Testis (tissue), 3 donors: ENCODE results near the gene STATH. TPM values are rescaled to one million over a fixed set of nuclear protein-coding genes. Genes with fewer than 3 reads are reported as not detected.
"Not testable (repeated sequence)": the region's sequence is repeated elsewhere in the genome, so short reads cannot be mapped to it uniquely, and the experiment has no call there.

Experiments
- DNase-seq: peaks from one replicate; pipeline ENCODE4 v3.0.0-alpha.2; 2019
- H3K27ac ChIP-seq, 2 donors: fragments of 200-600 bp; sonication (generic); one replicate each; pipeline ENCODE4 v1.5.1; 2019
- H3K27me3 ChIP-seq: fragments of 200-600 bp; sonication (generic); one replicate; pipeline ENCODE4 v1.5.1; 2019
- H3K36me3 ChIP-seq: fragments of 200-600 bp; sonication (generic); one replicate; pipeline ENCODE4 v1.5.1; 2017; ENCODE audit warnings: low read depth; ENCODE audit errors: missing control alignments
- H3K4me1 ChIP-seq: fragments of 200-600 bp; sonication (generic); one replicate; pipeline ENCODE4 v1.5.1; 2019
- H3K4me3 ChIP-seq, 2 donors: fragments of 200-600 bp; sonication (generic); one replicate each; pipeline ENCODE4 v1.5.1; 2017 to 2019
- H3K9me3 ChIP-seq: fragments of 200-600 bp; sonication (generic); one replicate; pipeline ENCODE4 v1.5.1; 2017
- CTCF ChIP-seq, 3 experiments: fragments of 450-650 bp in 2 of 3; fragments of 200-600 bp in 1 of 3; sonication (generic) in 1 of 3; IDR thresholded peaks; one replicate each; pipeline ENCODE4 v1.5.1; 2016 to 2019; ENCODE audit warnings: antibody characterized with exemption in 3 of 3, mild to moderate bottlenecking in 2 of 3, moderate library complexity in 1 of 3
- POLR2A ChIP-seq: fragments of 450-650 bp; IDR thresholded peaks from one replicate; pipeline ENCODE4 v1.6.1; 2017; ENCODE audit warnings: antibody characterized with exemption, mild to moderate bottlenecking, moderate library complexity
- WGBS, 2 donors: methylation state at CpG; one replicate each; pipeline ENCODE4 v1.1.5; 2018; 5-methylcytosine and 5-hydroxymethylcytosine counted together
- intact Hi-C: fragments of 100-400 bp; cut with DNase I; formaldehyde crosslinking; loops from one replicate; pipeline ENCODE4 v1.15.1; 2023; ENCODE audit warnings: low total_unique reads
- polyA plus RNA-seq: library from polyadenylated mRNA; stranded (reverse); fragments of 350-450 nt; fragmentation: Illumina TruSeq; extraction: RNeasy Lipid Tissue Mini Kit (QIAGEN cat#74804); gene quantifications from one replicate; pipeline ENCODE4 v1.2.3, GENCODE V29; 2014; ENCODE audit warnings: low read depth, low replicate concordance; ENCODE audit not compliant: insufficient read depth
- total RNA-seq, 2 donors: library from RNA; depleted of rRNA; stranded (reverse); fragments of >200 nt; gene quantifications; one replicate each; pipeline ENCODE4 v1.2.3, GENCODE V29; 2016

STATH gene
- total and polyA plus RNA-seq, 3 donors from 2014 or later = not detected

- Histone ChIP-seq H3K36me3 (no peaks in the 10 kb centered on the region), H3K27ac (no peak overlapping the region), H3K4me3 (no peak overlapping the region), H3K4me1 (no peaks in the 10 kb centered on the region), H3K27me3 (no peaks in the 10 kb centered on the region), H3K9me3 (no peaks in the 10 kb centered on the region)
- TF ChIP-seq POLR2A = no peak
- no peak for TF ChIP-seq CTCF (IDR thresholded peaks at IDR 0.05)
- 88 to 90% methylated on average over 2 of the region's 2 CpGs for WGBS, 2 donors
- intact Hi-C loops = no loop called here
- DNase-seq = no peak
These were observed 27.5 kb downstream of the STATH start for GRCh38 chr4:70023218-70023617.

GRCh38 chr4:70027011-70027410 lies 31.2 kb downstream of the STATH start:
- Histone ChIP-seq H3K27me3 (no peaks in the 10 kb centered on the region), H3K4me1 (no peaks in the 10 kb centered on the region), H3K27ac (no peak overlapping the region), H3K36me3 (no peaks in the 10 kb centered on the region), H3K9me3 (no peaks in the 10 kb centered on the region), H3K4me3 (no peak overlapping the region)
- 81 to 87% methylated on average over 5 of the region's 5 CpGs for WGBS, 2 donors
- DNase-seq = no peak
- TF ChIP-seq POLR2A = no peak
- TF ChIP-seq CTCF (IDR thresholded peaks at IDR 0.05) = no peak
- intact Hi-C loops = no loop called here

- H3K36me3 ChIP-seq, intact Hi-C loops, H3K4me3 ChIP-seq, H3K9me3 ChIP-seq, H3K27me3 ChIP-seq, DNase-seq, H3K27ac ChIP-seq, H3K4me1 ChIP-seq: not testable (repeated sequence)
- 78 to 79% methylated on average over 7 of the region's 7 CpGs for WGBS, 2 donors
These were observed 32.4 kb downstream of the STATH start, which contains the start of gene HTN3 for GRCh38 chr4:70028159-70028558. Gene HTN3 (plus strand): TSS chr4:70028459. CDS start chr4:70030741, 2,282 bp downstream.

GRCh38 chr4:70037559-70037958 lies 41.8 kb downstream of the STATH start:
- DNase-seq, intact Hi-C loops, H3K36me3 ChIP-seq, H3K27ac ChIP-seq, H3K4me1 ChIP-seq, H3K9me3 ChIP-seq, H3K27me3 ChIP-seq: not testable (repeated sequence)
- H3K4me3 ChIP-seq = peak overlapping the region; percentile 26 to 29
- WGBS, 2 donors = 72 to 83% methylated on average over 5 to 18 of the region's 18 CpGs

DNA sequence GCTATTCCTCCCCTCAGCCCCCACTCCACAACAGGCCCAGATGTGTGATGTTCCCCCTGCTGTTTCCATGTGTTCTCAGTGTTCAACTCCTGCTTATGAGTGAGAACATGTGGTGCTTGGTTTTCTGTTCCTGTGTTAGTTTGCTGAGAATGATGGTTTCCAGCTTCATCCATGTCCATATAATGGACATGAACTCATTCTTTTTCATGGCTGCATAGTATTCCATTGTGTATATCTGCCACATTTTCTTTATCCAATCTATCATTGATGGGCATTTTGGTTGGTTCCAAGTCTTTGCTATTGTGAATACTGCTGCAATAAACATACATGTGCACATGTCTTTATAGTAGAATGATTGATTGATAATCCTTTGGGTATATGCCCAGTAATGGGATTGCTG lies 44.2 kb downstream of the STATH start:
- H3K27me3 ChIP-seq, H3K4me3 ChIP-seq, DNase-seq, H3K27ac ChIP-seq, H3K4me1 ChIP-seq, H3K9me3 ChIP-seq, intact Hi-C loops, H3K36me3 ChIP-seq: not testable (repeated sequence)

DNA sequence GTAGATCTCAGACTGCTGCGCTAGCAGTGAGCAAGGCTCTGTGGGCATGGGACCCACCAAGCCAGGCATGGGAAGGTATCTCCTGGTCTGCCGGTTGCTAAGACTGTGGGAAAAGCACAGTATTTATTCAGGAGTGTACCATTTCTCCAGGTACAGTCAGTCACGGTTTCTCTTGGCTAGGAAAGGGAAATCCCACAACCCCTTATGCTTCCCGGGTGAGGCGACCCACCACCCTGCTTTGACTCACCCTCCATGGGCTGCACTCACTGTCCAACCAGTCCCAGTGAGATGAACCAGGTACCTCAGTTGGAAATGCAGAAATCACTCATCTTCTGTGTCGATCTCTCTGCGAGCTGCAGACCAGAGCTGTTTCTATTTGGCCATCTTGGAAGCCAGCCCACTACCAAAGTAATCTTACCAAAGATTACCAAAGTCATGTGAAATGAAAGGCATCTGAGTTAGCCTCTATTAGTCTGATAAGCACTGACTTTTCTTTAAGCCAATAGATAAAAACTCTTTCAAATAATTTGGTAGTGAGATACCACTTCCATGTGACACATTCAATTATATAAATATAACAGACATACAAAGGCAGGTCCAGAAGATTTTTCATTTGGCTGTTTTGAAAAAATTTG lies 46.0 kb downstream of the STATH start:
- Histone ChIP-seq H3K4me3 (no peak overlapping the region), H3K27me3 (no peaks in the 10 kb centered on the region), H3K9me3 (no peaks in the 10 kb centered on the region), H3K4me1 (no peaks in the 10 kb centered on the region), H3K27ac (no peak overlapping the region), H3K36me3 (no peaks in the 10 kb centered on the region)
- DNase-seq = no peak
- intact Hi-C loops = no loop called here
- TF ChIP-seq CTCF (IDR thresholded peaks at IDR 0.05) = no peak
- TF ChIP-seq POLR2A = no peak
- WGBS, 2 donors = 89% methylated on average over 6 to 7 of the region's 7 CpGs

- H3K4me1 ChIP-seq, DNase-seq, H3K4me3 ChIP-seq, intact Hi-C loops, H3K27ac ChIP-seq, H3K27me3 ChIP-seq, H3K36me3 ChIP-seq, H3K9me3 ChIP-seq: not testable (repeated sequence)
- 78 to 80% methylated on average over 6 of the region's 6 CpGs for WGBS, 2 donors
These were observed 54.4 kb downstream of the STATH start, which contains the start of gene HTN1 for GRCh38 chr4:70050138-70050537. Gene HTN1 (plus strand): TSS chr4:70050438. CDS start chr4:70053077, 2,639 bp downstream.
